Activated naive CD4-positive, alpha-beta T cell treated with anti-CD3 and anti-CD28 coated beads for 36 hours (primary cell): Measurements from ENCODE around the gene NIFK. TPM values are rescaled to one million over a fixed set of nuclear protein-coding genes. Genes with fewer than 3 reads are reported as not detected.
"Not testable (repeated sequence)": the region's sequence is repeated elsewhere in the genome, so short reads cannot be mapped to it uniquely, and the experiment has no call there.

Experiments used
- CTCF ChIA-PET: fragments of 350-600 bp; sonication (Branson Sonifier 250); formaldehyde crosslinking; loops from one replicate; lab custom pipeline; 2021; ENCODE audit warnings: antibody characterized with exemption; lab: Charles Lee
- DNase-seq: peaks from one replicate; pipeline ENCODE4 v3.0.0-alpha.2; 2020
- H3K27ac Mint-ChIP-seq: one replicate; pipeline ENCODE4 v1.8.0; 2021; ENCODE audit warnings: mild to moderate bottlenecking, mixed read lengths
- H3K27me3 Mint-ChIP-seq: one replicate; pipeline ENCODE4 v1.8.0; 2021; ENCODE audit warnings: low read depth, mixed read lengths
- H3K36me3 Mint-ChIP-seq: one replicate; pipeline ENCODE4 v1.8.0; 2021; ENCODE audit warnings: low read depth, mixed read lengths
- H3K4me1 Mint-ChIP-seq: one replicate; pipeline ENCODE4 v1.8.0; 2021; ENCODE audit warnings: low read depth, mixed read lengths
- H3K4me3 Mint-ChIP-seq: one replicate; pipeline ENCODE4 v1.8.0; 2021; ENCODE audit warnings: mild to moderate bottlenecking, moderate library complexity, mixed read lengths
- H3K9me3 Mint-ChIP-seq: one replicate; pipeline ENCODE4 v1.8.0; 2021; ENCODE audit warnings: mixed read lengths
- intact Hi-C: fragments of 100-400 bp; cut with micrococcal nuclease; formaldehyde crosslinking; loops from one replicate; pipeline ENCODE4 v1.15.1; 2023
- total RNA-seq, 2 experiments: library from RNA; stranded (reverse); gene quantifications; one replicate each; pipeline ENCODE4 v1.2.3, GENCODE V29; 2021

The NIFK gene
- total RNA-seq, 2 experiments from 2014 or later: 112 to 117 TPM

GRCh38 chr2:121701761-121702160 lies 34.9 kb downstream of the NIFK start:
- H3K27me3 Mint-ChIP-seq, CTCF ChIA-PET, intact Hi-C loops: not testable (repeated sequence)

GRCh38 chr2:121699421-121700333 lies 37.0 kb downstream of the NIFK start:
- H3K27me3 Mint-ChIP-seq: no peaks in the 10 kb centered on the region
- H3K36me3 Mint-ChIP-seq: no peaks in the 10 kb centered on the region
- H3K27ac Mint-ChIP-seq: peak overlapping the region; percentile 93
- CTCF ChIA-PET: interaction anchor here (0.8 to 2.0 kb wide), 8 partner anchors 11 to 297 kb away, joined by 3 to 7 read pairs (median 4); partner anchors contain the start of genes NIFK and RNU4ATAC
- peaks cover 37% of the 10 kb centered on the region for H3K4me1 Mint-ChIP-seq
- peak; percentile 96 for DNase-seq
- no peaks in the 10 kb centered on the region for H3K9me3 Mint-ChIP-seq
- H3K4me3 Mint-ChIP-seq: peak overlapping the region; percentile 76
- intact Hi-C loops: loop anchor here (1.0 kb wide), 6 partner anchors 19 to 168 kb away; partner anchors contain the start of genes CLASP1 and TSN

More at GRCh38 chr2:121701761-121702160, 34.9 kb downstream of the NIFK start:
- not testable (repeated sequence) for H3K36me3 Mint-ChIP-seq, H3K27ac Mint-ChIP-seq, H3K9me3 Mint-ChIP-seq, H3K4me3 Mint-ChIP-seq, DNase-seq
- peaks cover 37% of the 10 kb centered on the region for H3K4me1 Mint-ChIP-seq

- CTCF ChIA-PET: interaction anchor here (0.9 to 1.6 kb wide), 2 partner anchors 20 to 296 kb away, joined by 4 to 7 read pairs; no protein-coding TSS in a partner anchor
- Mint-ChIP-seq H3K36me3 (no peaks in the 10 kb centered on the region), H3K27me3 (no peaks in the 10 kb centered on the region), H3K9me3 (no peaks in the 10 kb centered on the region), H3K4me3 (no peak overlapping the region), H3K27ac (peak overlapping the region; percentile 93), H3K4me1 (peaks cover 37% of the 10 kb centered on the region)
- DNase-seq: no peak
- intact Hi-C loops: no loop called here
Measured at GRCh38 chr2:121698318-121698930, 38.3 kb downstream of the NIFK start.

- intact Hi-C loops: no loop called here
- no peaks in the 10 kb centered on the region for H3K9me3 Mint-ChIP-seq
- peaks cover 37% of the 10 kb centered on the region for H3K4me1 Mint-ChIP-seq
- CTCF ChIA-PET: interaction anchor here (0.9 kb wide), 1 partner anchor 21 kb away, joined by 3 read pairs; no protein-coding TSS in a partner anchor
- H3K27me3 Mint-ChIP-seq: no peaks in the 10 kb centered on the region
- DNase-seq: no peak
- H3K4me3 Mint-ChIP-seq: no peak overlapping the region
- no peaks in the 10 kb centered on the region for H3K36me3 Mint-ChIP-seq
- no peak overlapping the region for H3K27ac Mint-ChIP-seq
Measured at GRCh38 chr2:121697108-121697631, 39.5 kb downstream of the NIFK start.

GRCh38 chr2:121696410-121696930 lies 40.2 kb downstream of the NIFK start:
- Mint-ChIP-seq H3K9me3 (no peaks in the 10 kb centered on the region), H3K27ac (no peak overlapping the region), H3K36me3 (no peaks in the 10 kb centered on the region), H3K27me3 (no peaks in the 10 kb centered on the region), H3K4me1 (peaks cover 34% of the 10 kb centered on the region), H3K4me3 (no peak overlapping the region)
- CTCF ChIA-PET: interaction anchor here (0.9 kb wide), 1 partner anchor 22 kb away, joined by 3 read pairs; no protein-coding TSS in a partner anchor
- no peak for DNase-seq
- intact Hi-C loops: no loop called here

DNA sequence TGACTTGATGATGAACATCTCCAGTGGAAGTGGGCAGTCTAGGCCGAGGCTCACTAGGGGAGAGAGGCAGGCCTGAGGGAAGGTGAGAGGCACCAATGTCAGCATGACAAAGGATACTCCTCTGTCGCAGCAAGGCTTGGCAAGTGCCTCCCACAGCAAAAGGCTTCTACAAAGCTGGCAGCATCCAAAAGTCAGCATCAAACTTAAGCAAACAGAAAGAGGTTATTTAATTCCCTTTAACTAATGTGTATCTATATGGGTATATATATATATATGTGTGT lies 41.6 kb downstream of the NIFK start:
- no peak overlapping the region for H3K4me3 Mint-ChIP-seq
- no peaks in the 10 kb centered on the region for H3K27me3 Mint-ChIP-seq
- no peaks in the 10 kb centered on the region for H3K36me3 Mint-ChIP-seq
- no peak for DNase-seq
- CTCF ChIA-PET: no interaction called here
- intact Hi-C loops: no loop called here
- no peak overlapping the region for H3K27ac Mint-ChIP-seq
- H3K4me1 Mint-ChIP-seq: peaks cover 20% of the 10 kb centered on the region
- peaks cover 3% of the 10 kb centered on the region for H3K9me3 Mint-ChIP-seq

DNA sequence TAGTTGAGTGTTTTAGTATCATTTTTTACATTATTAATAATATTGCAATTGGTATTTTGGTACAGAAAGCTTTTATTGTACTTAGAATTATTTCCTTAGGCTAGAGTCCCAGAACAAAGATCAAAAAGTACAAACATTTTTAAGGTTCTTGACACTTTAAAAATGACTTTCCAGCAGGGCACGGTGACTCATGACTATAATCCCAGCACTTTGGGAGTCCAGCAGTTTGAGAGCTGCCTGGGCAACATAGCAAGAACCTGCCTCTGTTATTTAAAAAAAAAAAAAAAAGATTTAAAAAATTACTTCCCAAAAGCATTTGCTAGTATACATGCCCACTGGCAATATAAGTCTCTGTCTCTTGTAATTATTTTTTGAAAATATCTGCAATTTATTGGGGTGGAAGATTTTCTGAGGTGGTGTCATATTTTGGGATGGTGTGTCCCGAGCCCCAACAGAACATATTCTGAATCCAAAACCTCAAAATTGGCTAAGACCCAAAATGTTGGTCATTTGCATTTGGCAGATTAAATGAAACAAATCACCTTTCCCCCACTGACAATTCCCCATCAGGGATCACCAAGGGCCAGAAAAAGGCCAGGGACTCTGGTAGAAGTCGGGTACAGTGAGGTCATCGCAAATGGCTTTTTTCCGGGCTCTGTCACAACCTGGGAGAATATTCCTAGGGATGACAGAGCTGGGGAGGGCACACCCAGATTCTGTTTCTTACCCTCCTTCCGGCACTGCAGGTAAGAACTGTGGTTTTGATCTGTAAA lies 42.1 kb downstream of the NIFK start:
- Mint-ChIP-seq H3K27me3 (no peaks in the 10 kb centered on the region), H3K4me1 (peaks cover 15% of the 10 kb centered on the region), H3K27ac (no peak overlapping the region), H3K9me3 (peaks cover 3% of the 10 kb centered on the region), H3K36me3 (no peaks in the 10 kb centered on the region), H3K4me3 (no peak overlapping the region)
- DNase-seq: no peak
- CTCF ChIA-PET: no interaction called here
- intact Hi-C loops: no loop called here

DNA sequence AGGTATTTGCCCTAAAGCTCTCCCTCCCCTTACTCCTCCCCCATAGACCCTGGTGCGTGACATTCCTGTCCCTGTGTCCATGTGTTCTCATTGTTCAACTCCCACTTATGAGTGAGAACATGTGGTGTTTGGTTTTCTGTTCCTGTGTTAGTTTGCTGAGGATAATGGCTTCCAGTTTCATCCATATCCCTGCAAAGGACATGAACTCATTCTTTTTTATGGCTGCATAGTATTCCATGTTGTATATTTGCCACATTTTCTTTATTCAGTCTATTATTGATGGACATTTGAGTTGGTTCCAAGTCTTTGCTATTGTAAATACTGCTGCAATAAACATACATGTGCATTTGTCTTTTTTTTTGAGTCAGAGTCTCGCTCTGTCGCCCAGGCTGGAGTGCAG lies 46.1 kb downstream of the NIFK start:
- H3K27ac Mint-ChIP-seq, H3K4me3 Mint-ChIP-seq, H3K27me3 Mint-ChIP-seq, CTCF ChIA-PET, H3K9me3 Mint-ChIP-seq, H3K36me3 Mint-ChIP-seq, DNase-seq, intact Hi-C loops, H3K4me1 Mint-ChIP-seq: not testable (repeated sequence)

GRCh38 chr2:121690095-121690494 lies 46.6 kb downstream of the NIFK start:
- CTCF ChIA-PET: no interaction called here
- H3K4me1 Mint-ChIP-seq: no peaks in the 10 kb centered on the region
- H3K36me3 Mint-ChIP-seq: no peaks in the 10 kb centered on the region
- H3K27me3 Mint-ChIP-seq: no peaks in the 10 kb centered on the region
- intact Hi-C loops: no loop called here
- peaks cover 3% of the 10 kb centered on the region for H3K9me3 Mint-ChIP-seq
- no peak for DNase-seq
- H3K4me3 Mint-ChIP-seq: no peak overlapping the region
- no peak overlapping the region for H3K27ac Mint-ChIP-seq

- Mint-ChIP-seq H3K9me3 (peaks cover 4% of the 10 kb centered on the region), H3K36me3 (no peaks in the 10 kb centered on the region), H3K27ac (no peak overlapping the region), H3K4me1 (no peaks in the 10 kb centered on the region), H3K4me3 (no peak overlapping the region), H3K27me3 (no peaks in the 10 kb centered on the region)
- intact Hi-C loops: no loop called here
- CTCF ChIA-PET: interaction anchor here (1.6 kb wide), 1 partner anchor 10 kb away, joined by 3 read pairs; no protein-coding TSS in a partner anchor
- DNase-seq: no peak
Measured at GRCh38 chr2:121689356-121689755, 47.3 kb downstream of the NIFK start.

DNA sequence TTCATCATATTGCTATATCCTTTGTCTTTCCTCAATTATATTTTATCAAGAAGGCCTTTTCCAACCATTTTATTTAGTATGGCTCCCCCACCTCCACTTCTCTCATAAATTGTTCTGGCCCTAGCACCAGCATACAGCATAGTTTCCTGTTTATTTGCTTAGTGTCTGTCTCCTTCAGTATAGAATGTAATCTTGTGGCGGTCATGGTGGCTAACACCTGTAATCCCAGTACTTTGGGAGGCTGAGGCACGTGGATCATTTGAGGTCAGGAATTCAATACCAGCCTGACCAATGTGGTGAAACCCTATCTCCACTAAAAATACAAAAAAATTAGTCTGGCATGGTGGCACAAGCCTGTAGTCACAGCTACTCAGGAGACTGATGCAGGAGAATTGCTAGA lies 47.9 kb downstream of the NIFK start:
- intact Hi-C loops: no loop called here
- no peaks in the 10 kb centered on the region for H3K27me3 Mint-ChIP-seq
- no peak for DNase-seq
- H3K4me3 Mint-ChIP-seq: no peak overlapping the region
- H3K27ac Mint-ChIP-seq: no peak overlapping the region
- peaks cover 4% of the 10 kb centered on the region for H3K36me3 Mint-ChIP-seq
- CTCF ChIA-PET: interaction anchor here (1.2 to 1.6 kb wide), 2 partner anchors 11 to 93 kb away, joined by 3 to 4 read pairs; no protein-coding TSS in a partner anchor
- H3K9me3 Mint-ChIP-seq: peaks cover 9% of the 10 kb centered on the region
- H3K4me1 Mint-ChIP-seq: no peaks in the 10 kb centered on the region
